Posterior cingulate gyrus (tissue), 11 donors: ENCODE measurements around the gene ERCC4.
A peak's percentile ranks its signal among the peaks of the same experiment; 100 is the strongest.

Source experiments
- DNase-seq, 10 donors: peaks; one replicate each; pipeline versions ENCODE4 v3.0.0 to v3.0.0-alpha.2; 2020 to 2021; ENCODE audit warnings: mixed read lengths in 3 of 10
- intact Hi-C: fragments of 100-400 bp; cut with DNase I; formaldehyde crosslinking; loops from one replicate; pipeline ENCODE4 v1.15.1; 2023

Gene ERCC4

DNA sequence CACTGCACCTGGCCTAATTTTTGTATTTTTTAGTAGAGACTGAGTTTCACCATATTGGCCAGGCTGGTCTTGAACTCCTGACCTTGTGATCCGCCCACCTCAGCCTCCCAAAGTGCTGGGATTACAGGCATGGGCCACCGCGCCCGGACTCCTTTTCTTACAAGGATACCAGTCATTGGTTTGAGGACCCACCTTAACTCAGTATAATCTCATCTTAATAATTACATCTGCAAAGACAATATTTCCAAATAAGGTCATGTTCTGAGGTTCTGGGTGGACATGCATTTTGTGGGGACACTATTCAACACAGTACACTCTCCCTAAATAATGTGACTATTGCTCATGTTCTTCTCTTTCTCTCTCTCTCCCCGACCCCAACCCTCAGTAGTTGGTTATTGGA, 63.7 kb downstream of the ERCC4 start:
- DNase-seq: no peak

DNA sequence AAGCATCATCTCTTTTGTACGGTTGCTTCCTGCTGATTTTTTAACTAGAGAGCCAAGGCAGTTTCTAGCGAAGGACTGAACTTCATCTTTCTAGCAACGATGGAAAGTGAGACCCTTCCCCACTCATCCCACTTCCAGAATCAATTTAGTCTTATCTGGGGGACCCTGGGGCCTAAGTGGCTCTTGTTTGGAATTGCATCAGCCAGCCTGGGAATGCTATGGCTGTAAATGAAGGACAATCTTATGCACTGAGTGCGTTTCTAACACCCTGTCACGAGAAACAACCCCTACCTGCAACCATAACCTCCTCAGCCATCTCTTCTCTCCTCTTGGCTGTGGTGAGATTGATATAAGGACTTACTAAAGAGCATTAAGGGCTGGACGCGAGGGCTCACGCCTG, 64.8 kb downstream of the ERCC4 start:
- DNase-seq: no peak
- intact Hi-C loops: no loop called here

More for the DNA sequence above, 63.7 kb downstream of the ERCC4 start:
- intact Hi-C loops: no loop called here

DNA sequence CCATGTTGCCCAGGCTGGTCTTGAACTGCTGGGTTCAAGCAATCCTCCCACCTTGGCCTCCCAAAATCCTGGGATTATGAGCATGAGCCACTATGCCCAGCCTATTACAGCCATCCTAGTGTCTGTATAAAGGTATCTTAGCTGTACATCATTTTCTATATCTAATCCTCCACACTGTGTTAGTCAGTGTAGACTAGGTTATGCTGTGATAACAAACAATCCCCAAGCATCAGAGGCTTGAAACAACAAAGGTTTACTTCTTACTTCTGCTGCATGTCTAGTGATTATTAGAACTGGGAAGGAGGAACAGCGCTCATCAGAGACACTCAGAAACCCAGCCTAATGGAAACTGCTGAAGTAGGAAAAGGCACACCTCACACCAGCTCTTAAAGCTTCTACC, 68.1 kb downstream of the ERCC4 start:
- intact Hi-C loops: no loop called here
- DNase-seq: no peak

DNA sequence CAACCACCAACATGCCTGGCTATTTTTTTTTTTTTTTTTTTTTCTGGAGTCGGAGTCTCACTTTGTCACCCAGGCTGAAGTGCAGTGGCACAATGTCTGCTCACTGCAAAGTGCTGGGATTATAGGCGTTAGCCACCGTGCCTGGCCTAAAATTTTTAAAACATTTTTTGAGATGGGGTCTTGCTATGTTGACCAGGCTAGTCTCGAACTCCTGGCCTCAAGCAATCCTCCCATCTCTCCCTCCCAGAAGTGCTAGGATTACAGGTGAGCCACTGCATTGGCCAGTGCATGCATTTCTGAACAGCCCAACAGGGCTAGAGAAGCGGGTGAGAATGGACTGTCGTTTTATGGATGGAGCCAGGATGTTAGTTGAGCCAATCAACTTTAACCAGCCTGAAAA, 72.4 kb downstream of the ERCC4 start:
- intact Hi-C loops: no loop called here
- no peak for DNase-seq

DNA sequence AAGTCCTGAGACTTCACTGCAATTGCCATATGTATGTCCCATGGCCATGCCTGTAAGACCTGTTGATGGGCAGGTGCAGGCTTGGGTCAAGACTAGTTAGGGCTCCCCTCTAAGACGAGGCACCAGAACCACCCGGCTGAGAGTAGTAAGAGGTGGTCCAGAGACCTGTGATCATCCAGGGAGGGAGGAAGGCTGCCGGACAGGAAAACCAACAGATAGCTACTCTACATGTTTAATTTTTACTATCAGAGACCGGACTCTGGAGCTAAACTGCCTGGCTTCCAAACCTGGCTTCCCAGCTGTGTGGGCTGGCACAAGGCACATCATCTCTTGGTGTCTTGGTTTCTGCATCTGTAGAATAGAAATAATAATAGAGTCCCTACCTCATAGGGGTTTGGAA, 73.0 kb downstream of the ERCC4 start:
- intact Hi-C loops: no loop called here
- DNase-seq: no peak

DNA sequence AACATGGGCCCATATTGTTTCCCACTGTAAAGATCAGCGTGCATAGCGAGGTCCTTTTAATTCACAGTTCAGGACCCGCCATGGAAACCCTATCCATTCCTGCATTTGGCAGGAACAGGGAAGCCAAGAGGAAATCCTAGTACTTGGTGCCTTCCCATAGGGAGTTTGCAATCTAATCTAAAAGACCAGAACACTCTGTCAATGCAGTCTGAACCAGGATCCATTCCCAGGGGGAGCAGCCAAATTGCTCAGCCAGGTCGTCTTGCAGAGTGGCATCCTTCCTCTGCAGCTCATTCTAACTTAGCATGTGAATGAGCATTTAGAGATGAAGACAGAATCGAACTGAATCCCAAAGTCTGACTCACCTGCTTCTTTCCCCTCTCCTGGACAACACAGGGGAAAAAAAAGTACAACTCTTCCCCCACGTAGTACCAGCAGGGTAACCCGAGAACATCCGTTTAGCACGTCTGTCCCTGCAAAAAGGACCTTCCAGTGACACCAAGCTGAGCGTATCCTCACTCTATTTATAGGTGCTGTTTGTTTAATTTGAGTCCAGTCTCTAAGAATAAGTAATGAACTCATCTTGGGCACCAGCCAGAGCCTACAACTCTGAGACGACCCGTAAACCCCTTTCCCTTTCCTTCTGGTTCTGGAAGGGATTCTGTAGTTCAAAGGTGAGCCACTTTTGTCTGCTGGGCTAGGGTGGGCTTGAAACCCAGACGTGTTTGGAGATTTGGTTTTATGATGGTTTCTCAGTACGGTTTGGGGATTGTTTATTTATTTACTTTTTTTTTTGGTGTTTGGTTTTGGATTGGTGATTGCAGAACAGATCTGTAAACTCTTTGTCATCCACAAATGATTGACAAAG, 74.5 kb downstream of the ERCC4 start:
- intact Hi-C loops: no loop called here
- DNase-seq: no peak

DNA sequence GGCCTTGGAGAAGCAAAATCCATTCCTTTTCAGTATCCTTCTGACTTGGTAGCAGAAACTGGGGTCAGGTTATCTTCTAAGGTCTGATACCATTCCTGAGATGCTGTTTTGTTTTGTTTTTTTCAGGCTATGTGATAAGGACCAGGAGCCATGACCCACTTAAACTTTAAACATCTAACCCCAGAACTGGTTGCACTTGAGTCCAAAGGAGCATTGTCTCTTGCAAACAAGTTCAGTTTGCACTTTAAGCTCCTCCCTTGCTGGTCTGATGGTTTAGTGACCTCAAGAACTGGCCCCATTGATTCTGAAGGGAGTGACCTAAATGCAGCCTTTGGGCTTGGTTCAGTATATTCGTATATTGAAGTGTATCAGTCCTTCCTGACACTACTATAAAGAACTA, 75.2 kb downstream of the ERCC4 start:
- DNase-seq: no peak
- intact Hi-C loops: no loop called here

DNA sequence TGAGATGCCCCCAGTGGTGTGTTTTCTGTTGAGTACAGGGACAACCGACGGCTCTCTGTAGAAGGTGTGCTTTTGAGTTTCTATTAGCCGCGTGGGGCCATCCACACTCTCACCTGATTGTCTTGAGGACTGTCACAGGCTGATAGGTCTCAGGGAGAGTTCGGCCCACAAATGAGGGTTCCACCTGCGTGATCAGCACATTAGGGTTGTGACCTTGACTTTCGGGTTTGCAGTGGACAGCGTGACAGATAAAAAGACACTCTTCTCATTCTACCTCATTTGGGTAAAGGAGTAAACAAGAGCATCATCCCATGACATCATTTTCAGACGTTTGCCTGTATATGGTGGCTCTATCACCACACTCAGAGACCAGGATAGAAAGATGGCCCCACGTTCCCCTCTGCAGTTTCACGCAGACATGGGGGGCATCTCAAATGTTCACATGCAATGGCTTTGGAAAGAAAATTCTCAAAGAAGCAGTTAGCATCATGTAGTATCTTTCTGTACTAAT, 76.9 kb downstream of the ERCC4 start:
- intact Hi-C loops: no loop called here
- no peak for DNase-seq

DNA sequence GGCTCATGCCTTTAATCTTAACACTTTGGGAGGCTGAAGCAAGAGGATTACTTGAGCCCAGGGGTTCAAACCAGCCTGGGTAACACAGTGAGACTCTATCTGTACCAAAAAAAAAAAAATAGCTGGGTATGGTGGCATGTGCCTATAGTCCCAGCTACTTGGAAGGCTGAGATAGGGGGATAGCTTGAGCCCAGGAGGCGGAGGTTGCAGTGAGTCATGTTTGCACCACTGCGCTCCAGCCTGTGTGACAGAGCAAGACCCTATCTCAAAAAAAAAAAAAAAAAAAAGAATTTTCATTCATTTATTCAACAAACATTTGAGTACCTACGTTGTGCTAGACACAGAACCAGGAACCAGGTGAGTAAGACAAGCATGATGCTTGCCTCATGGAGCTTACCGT, 77.6 kb downstream of the ERCC4 start:
- no peak for DNase-seq
- intact Hi-C loops: no loop called here

DNA sequence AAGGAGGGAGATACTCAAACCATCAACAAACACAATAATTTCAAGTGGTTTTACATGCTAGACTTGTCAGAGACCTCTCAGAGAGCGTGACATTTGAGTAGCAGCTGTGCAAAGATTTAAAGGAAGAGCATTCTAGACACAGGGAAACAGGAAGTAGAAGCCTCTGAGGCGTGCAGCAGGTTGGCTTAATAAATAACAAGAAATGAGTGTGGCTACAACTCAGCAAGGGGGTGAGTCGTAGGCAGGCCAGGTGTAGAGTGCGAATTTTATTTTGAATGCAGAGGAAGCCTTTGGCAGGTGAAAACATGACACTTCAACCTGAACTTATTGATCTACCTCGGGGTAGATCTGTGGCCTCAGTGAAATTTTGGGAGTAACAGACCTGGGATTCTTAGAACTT, 78.0 kb downstream of the ERCC4 start:
- intact Hi-C loops: no loop called here
- DNase-seq: no peak

DNA sequence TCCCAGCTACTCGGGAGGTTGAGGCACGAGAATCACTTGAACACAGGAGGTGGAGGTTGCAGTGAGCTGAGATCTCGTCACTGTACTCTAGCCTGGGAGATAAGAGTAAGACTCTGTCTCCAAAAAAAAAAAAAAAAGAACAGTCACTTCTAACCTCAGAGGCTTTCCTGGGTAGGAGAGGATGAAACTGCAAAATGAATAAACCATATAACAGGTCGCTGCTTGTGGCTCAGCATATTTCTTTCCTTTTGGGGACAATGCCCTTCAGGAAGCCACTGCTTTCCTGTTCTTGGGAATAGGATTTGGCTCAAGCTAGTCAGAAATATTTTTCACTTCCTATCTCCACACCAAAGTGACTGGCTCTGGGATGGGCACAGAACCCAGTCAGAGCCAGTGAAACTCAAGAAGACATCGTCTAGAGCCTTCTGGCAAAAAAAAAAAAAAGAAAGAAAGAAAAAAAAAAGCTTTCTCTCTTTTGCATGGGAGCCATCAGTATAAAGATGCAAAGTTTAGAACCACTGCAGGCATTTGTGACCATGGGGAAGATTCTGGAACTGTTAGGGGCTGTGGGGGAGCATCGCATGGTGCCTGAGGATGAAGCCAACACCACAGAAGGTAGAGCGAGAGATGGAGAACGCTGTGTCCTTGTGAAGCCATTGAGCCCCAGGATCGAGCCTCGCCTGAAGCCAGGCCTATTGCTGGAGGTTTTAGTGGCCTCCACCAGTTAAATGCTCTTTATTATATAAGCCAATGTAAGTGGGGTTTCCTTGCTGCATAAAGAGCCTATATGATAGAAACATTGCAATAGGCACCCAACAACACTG, 79.3 kb downstream of the ERCC4 start:
- DNase-seq: no peak
- intact Hi-C loops: no loop called here

DNA sequence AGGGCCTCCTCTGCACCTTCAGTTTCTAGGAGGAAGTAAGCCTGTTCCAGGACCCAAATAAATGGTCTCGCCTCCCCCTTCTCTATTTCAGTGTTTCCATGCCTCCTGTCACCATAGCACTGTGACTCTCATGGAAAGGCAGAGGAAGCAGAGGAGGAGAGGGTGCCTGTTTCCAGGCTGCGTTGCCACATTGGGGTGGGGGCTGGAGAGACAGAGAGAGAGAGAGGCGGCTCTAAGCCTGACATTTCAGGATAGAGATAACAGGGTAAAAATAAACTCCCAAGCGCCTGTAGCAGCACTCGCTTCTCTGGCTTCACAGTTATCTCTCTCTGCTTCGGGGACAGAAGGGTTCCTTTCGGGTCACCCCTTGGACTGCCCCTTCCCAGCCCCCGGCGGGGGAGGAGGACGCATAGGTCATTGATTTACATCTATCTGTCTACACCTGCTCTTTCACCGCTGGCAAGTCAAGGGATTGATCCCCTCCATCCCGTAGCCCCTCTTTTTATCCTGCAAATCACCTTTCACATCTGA, 80.0 kb downstream of the ERCC4 start:
- DNase-seq: peak in 7 of 10 donors; percentile 33 to 89 (median 66)
- intact Hi-C loops: no loop called here

DNA sequence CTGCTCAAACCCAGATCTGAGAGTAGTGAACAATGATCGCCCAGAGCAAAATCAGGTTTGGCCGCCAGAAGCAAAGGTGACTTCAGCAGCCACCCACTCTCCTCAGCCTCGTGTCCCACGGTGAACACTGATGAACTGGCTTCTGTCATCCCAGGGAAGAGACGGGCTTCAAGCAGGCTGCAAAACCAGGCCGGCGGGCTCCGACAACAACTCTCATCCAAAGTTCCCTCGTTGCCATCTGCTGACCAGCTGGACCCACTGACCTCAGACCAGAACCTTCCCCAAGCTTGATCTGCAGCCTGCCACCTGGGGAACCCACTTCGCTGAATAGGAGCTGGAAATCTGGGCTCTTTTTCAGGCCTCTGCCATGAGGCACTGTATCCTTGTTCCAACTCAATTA, 81.6 kb downstream of the ERCC4 start:
- intact Hi-C loops: no loop called here
- peak in 1 of 10 donors; percentile 68 for DNase-seq
